ELR (cell line): ENCODE data around the gene CDH1.

Experiments
- DNase-seq: peaks from one replicate; pipeline ENCODE4 v3.0.0-alpha.2; 2015; ENCODE audit warnings: low read depth

Gene CDH1

DNA sequence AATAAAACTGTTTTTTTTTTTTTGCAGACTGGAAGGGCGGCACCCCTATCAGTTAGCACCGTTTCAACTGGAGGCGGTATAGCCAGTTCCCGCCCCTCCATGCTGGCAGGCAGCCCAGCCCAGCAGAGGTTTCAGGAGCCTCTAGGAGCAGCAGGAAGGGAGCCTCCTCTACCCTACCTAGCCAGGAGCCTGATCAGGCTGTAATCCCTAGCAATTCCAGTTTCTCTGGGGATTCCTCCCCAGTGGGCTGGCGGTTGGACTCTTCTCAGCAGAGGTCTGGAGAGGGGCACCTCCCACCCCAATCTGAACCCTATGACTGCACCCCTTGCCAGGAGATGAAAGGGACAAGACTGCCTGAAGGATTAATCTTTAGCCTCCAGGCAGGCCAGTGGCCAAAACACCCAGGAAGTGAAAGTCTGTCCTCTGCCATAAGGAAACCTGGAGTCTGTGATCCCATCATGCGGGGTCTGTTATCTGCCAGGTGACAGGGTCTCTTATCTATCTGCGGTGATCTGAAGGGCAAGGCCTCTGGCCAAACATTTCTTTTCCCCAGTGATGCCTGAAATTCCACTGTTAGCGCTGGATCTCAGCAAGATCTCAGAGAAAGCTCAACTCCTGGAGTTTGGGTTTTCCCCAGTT is 4.9 kb upstream of the CDH1 start:
- DNase-seq, result peak; percentile 34

DNA sequence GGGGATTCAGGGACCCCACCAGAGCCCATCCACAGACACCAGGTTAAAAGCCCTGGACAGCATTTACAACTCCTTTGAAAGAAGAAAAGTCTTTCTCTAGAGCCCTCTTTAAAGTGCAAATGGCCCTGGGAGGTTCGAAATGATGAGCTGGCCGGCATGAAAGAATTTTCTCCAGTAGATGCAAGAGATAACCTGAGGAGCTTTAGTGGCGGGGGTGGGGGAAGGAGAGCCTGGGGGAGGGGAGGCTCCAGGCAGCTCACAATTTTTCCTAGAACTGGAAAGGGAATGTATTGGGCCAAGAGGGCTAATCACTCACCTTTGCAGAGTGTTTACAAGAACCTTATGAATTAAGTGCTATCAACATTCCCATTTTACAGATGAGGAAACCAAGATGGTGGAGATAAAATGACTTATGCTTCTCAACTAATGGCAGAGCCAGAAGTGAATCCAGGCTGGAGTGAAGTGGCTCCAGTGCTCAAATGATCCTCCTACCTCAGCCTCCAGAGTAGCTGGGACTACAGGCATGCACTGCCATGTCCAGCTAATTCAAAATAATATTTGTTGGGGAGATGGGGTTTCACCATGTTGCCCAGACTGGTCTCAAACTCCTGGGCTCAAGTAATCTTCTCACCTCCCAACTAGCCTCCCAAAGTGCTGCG is 4.2 kb upstream of the CDH1 start:
- no peak for DNase-seq

DNA sequence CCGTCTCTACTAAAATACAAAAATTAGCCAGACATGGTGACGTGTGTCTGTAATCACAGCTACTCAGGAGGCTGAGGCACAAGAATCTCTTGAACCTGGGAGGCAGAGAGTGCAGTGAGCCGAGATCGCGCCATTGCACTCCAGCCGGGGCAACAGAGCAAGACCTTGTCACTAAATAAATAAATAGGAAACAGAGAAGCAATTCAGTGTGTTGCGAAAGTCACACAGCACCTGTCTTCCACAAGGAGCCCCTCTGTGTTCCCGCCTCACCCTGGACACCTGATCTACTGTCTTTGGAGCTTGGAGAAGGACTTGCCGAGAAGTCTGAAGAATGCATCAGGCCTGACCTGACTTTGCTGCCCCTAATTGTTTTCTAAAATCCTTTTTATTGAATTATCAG is 3.5 kb upstream of the CDH1 start:
- DNase-seq, result no peak

DNA sequence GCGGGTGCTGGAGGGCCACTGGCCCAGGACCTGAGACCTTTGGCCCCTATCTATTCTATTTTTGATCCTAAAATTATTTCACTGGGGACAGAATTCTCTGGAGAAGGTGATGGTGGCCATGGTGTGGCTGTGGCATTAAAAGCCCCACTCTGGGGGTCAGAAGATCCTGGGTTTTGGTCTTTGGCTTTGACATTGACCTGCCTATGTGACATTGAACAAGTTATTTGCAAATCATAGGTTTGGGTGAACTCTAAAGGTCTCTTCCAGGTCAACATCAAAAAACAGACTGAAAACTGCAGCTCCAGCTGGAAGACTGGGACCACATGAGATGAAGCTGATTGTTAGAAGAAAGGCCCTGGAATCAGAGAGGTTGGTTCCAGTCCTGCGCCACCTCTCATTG is 2.3 kb upstream of the CDH1 start:
- DNase-seq, result no peak

DNA sequence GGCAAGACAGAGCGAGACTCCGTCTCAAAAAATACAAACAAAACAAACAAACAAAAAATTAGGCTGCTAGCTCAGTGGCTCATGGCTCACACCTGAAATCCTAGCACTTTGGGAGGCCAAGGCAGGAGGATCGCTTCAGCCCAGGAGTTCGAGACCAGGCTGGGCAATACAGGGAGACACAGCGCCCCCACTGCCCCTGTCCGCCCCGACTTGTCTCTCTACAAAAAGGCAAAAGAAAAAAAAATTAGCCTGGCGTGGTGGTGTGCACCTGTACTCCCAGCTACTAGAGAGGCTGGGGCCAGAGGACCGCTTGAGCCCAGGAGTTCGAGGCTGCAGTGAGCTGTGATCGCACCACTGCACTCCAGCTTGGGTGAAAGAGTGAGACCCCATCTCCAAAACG is 531 bp upstream of the CDH1 start:
- DNase-seq, result no peak

DNA sequence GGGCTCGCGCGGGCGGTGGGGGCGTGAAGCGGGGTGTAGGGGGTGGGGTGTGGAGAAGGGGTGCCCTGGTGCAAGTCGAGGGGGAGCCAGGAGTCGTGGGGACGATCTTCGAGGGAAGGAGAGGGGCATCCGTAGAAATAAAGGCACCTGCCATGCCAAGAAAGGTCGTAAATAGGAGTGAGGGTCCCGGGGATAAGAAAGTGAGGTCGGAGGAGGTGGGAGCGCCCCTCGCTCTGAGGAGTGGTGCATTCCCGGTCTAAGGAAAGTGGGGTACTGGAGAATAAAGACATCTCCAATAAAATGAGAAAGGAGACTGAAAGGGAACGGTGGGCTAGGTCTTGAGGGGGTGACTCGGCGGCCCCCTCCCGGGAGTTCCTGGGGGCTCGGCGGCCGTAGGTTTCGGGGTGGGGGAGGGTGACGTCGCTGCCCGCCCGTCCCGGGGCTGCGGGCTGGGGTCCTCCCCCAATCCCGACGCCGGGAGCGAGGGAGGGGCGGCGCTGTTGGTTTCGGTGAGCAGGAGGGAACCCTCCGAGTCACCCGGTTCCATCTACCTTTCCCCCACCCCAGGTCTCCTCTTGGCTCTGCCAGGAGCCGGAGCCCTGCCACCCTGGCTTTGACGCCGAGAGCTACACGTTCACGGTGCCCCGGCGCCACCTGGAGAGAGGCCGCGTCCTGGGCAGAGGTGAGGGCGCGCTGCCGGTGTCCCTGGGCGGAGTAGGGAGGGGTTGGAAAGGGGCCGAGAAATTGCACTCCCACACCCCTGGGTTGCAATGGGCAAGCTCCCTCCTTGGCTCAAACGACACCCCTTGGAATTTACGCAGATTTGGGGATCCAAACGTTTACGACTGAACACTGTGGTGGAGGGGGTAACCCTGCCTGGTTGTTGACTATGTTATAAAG is 888 bp downstream of the CDH1 start:
- no peak for DNase-seq

DNA sequence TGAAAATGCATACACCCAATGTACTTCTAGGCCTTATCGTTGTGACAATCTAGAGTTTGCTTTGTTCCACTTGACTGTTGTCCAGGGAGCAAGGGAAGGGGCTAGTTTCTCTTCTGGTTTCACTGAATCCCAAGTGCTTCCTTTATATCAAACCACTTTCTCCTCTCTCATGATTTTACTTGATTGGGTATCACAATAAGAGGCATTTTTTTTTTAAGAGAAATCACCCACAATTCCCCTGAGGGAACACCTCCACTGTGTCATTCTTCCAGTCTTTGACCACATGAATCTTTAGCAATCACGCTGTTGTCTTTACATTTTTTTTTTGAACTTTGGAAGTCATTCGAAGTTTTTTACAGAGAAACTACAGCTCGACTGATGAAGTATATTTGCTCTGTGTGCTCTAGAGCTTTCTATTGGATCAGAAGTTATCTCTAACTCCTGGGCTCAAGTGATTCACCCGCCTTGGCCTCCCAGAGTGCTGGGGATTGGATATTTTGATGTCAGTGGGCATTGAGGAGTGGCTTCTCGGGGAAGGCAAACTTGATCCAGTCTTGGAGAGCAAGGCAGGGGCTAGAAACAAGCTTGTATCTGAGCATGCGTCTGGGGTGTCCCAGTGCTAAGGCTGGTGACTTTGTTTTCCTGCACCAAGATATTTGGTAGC is 3.0 kb downstream of the CDH1 start:
- DNase-seq, result no peak

DNA sequence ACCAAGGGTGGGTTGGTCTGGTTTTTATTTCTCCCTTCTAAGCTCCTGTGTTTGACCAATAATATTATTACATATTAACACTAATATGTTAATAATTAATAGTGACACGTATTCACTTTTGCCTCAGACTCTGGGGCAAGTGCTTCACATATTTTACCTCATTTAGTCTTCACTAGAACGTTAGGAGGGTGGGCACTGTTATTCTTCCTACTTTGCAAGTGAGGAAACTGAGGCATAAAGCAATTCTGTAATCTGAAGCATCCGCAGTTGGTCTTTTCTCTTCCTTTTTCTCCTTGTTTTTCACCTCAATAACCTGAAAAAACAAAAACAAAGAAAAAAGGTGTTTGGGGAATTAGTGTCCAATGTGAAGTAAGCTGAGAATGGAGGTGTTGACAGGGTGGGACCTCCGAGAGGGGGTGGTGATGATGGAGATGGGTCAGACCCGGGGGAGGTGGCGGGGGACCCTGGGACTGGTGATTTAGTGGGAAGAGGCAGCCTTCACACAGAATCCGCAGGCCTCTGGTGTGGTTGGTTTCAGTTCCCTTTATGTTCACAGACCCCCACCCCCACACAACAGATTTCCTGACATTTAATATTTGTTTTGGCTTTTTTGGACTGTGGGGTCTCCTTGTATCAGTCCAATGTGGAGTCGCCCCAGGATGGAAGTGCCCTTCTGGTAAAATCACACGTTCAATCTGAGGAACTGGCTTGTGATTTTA is 3.7 kb downstream of the CDH1 start:
- DNase-seq, result no peak

DNA sequence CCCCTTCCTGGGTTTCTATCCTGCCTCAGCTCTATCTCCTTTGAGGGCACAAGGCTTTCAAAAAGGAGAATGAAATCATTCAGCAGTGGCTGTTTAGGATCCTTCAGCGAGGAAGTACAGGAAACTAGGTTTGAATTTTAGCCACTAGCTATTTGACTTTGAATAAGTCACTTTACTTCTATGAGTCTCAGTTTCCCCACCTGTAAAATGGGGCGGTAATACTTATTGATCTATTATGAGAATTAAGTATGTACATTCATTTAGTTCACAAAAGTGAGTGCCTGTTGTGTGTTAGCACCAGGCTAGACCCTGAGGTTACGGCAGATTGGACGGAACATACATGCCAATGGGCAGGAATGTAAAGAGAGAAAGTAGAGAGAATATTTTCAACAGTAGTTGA is 6.6 kb downstream of the CDH1 start:
- no peak for DNase-seq

DNA sequence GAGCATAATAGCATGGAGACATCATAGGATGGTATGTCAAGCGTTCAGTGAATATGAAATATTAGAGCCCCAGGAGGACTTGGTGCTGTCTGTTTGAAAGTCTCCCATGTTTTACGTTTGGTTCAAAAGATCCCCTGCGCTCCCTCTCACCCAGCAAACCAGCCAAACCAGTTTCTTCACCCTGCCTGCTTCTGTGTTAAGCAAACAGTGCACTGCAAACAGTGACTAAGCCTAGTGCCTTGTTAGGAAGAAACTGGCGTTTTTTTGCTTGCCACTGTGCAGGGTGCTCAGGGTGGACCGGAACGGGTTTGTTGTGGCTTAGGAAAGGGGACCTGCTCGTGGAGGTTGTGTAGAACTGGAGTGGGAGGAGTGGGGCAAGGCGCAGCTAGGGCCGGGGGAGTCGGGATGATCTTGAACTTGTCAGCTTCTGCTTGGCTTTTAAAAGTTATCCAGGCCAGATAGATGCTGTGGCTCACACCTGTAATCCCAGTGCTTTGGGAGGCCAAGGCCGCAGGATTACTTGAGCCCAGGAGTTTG is 7.7 kb downstream of the CDH1 start:
- no peak for DNase-seq

DNA sequence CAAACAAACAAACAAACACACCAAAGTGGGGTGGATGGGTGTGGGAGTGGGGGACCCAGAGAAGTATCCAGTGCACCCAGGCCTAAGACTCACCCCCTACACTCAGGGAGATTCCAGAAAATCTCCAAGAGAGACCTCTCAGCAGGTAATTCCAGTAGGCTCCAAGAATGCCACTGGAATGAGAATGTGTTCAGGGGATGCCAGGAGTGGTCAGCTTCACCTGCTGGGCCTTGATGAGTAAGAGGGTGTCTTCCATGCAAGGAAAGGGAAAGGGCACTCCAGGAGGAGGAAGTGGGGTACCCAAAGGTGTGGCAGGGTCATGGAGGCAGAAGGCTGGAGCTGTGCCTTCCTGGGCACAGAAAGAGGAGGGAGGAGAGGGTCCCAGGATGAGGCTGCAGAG is 9.9 kb downstream of the CDH1 start:
- no peak for DNase-seq

DNA sequence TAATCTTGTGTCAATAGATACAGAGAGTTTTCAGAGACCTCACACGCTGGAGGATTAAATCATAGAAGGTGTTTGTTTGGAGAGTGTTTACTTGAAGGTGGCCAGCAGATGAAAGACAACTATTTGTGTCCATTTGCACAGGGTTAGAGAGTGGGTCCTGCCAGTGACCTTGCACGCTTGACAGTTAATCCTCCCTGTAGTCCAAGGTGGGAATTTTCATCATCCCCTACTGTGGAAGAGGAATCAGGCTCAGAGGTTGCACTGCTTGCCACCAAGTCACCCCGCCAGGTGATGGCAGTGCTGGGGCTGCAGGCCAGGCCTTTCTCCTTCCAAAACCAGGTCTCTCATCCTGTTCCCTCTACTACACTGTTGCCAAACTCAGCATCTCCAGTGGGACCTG is 12.3 kb downstream of the CDH1 start:
- no peak for DNase-seq

DNA sequence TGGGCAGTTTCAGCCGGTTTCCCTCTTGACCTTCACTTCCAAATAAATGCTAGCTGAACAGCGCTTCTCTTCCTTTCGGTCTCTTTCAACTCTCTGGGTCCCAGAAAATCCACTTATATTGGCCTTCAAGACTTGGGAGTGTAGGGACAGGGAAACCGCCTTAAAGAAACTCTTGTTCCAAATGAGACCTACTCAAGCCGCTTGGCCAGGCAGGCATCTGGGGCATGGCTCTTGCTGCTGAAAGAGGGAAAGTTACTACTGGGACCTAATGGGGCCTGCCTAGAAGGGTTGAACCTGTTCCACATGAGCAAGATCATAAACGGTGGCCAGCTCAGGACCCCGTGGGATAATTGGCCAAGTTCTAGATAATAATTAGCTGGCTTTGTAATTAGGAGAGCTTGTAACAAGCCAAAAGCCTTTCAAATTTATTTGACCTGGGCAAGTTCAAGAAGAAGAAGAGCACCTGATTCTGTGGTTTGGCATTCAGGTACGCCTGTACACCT is 13.2 kb downstream of the CDH1 start:
- no peak for DNase-seq

DNA sequence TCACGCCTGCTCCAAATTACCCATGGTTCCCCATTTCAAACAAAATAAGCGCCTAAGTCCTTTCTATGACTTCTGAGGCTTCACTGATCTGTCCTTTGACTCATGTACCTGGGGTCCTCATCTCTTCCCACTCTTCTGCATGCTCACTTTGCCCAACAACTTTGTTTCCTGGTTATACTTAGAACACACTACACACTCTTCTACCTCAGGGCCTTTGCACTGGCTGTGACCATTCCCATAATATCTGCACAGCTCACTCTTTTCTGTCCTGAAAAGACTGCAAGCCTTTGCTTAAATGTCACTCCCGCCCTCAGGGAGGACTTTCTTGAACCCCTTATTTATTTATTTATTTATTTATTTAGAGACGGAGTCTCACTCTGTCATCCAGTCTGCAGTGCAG is 14.1 kb downstream of the CDH1 start:
- DNase-seq, result no peak

DNA sequence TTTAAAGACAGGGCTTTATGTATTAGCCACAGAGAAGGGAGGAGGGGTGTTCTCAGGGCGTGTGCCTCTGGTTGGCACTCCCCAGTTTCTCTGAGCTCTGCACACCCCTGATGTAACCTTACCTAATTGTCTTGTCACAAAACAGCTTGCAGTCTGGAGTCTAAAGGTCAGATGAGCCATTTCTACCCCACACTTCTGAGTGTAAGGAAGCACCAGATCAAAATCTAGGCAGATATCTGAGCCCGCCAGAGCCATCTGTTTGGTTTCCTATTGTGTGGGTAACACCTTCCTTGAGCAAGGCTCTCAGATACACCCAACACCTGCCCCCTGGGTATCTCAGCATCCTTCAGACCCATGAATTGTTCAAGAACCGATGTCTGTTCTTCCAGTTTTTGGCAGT is 15.5 kb downstream of the CDH1 start:
- DNase-seq, result no peak

DNA sequence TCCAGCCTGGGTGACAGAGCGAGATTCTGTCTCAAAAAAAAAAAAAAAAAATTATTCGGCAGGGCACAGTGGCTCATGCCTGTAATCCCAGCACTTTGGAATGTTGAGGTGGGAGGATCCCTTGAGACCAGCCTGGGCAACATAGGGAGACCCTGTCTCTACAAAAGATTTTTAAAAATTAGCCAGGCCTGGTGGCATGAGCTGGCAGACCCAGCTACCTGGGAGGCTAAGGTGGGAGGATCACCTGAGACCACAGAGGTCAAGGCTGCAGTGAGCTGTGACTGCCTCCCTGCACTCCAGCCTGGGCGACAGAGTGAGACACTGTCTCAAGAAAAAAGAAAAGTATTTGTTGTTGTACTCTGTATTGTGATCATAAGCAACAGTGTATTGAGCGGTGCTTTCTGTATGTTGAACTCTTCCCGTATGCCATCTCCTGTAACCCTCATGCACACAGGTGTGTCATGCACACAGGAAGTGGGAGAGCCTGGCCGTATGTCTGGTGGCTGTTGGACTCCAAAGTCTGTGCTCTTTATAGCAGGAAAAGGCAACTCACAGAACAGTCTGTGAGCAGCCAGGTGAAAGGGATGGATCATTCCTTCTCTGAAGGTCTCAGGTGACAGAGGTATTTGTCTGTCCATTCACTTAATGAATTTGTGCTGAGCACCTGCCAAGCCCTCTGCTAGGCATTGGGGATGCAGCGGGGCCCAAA is 17.1 kb downstream of the CDH1 start:
- DNase-seq, result no peak

DNA sequence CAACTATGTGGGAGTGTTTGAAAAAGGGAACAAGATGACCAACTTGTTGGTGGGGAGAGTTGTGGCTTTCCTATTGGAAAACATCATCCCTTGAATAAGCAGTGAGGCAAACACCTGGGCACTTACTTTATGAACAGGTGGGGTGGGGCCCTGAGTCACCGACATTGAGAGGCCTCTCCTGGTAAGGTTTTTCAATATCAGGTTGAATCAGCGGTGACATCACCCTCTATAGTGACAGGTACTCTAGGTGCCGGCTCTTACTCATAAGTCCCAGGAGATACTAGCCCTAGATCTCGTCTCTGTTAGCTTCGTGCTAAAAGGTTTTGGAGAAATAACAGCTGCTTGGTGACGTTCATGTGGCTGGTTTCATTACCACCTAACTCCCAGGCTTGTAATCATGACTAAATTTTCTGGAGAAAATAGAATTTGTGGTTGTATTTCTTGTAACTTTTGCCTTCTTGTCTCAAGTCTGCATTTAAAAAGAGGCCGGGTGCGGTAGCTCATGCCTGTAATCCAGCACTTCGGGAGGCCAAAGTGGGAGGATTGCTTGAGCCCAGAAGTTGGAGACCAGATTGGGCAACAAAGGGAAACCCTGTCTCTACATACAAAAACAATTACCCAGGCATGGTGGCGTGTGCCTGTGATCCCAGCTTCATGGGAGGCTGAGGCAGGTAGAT is 19.3 kb downstream of the CDH1 start:
- no peak for DNase-seq

DNA sequence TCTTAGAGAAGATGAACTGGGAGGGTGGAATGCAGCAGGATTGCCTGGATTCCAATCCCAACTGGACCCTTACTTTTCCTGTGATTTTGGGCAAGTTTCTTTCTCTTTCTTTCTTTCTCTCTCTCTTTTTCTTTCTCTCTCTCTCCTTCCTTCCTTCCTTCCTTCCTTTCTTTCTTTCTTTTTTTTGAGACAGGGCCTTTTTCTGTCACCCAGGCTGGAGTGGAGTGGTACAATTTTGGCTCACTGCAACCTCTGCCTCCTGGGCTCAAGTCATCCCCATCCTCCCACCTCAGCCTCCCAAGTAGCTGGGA is 20.5 kb downstream of the CDH1 start:
- DNase-seq, result no peak

DNA sequence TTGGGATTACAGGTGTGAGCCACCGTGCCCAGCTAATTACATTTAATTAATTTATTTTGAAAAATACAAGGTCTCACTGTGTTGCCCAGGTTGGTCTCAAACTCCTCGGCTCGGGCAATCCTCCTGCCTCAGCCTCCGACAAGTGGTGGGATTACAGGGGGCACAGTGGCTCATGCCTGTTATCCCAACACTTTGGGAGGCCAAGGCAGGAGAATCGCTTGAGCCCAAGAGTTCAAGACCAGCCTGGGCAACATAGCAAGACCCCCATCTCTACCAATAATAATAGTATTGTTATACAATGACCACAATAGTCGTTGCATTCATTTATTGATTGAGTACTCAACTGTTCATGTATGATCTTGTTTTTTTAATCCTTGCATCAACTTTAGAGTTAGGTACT is 22.0 kb downstream of the CDH1 start:
- DNase-seq, result no peak

DNA sequence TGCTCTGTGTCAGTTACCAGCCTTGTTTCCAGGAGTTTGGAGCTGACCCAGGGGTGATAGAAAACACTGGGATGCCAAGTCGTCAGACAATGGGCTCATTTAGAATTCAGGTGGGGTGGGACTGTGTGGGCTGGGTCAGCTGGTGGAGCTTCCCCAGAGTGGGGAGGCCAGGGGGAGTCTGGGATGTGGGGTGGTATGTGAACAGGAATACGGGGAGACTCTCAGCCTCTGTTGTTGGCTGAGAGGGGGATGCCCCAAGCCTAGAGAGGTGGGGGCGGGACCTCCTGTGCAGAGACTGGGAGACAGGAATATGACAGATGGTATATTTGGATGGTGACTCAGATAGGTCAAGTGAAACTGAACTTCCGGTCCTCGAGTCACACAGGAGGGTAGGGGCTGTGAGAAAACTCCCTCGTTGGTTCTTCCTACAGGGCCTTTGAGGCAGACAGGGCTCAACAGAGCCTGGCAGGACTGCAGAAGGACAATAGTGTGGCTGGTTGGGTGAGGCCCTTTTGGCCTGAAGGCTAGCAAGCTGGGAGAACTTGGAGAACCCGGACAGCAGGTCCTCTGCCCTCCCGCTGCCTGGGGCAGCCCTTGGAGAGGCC is 23.7 kb downstream of the CDH1 start:
- peak; percentile 74 for DNase-seq
